SK-N-SH treated with all-trans-retinoic acid at 6 μM for 48 hours (cell line): ENCODE measurements around the gene DDX10.

ENCODE experiments used
- ARNTL ChIP-seq: fragments of 450-650 bp; formaldehyde crosslinking; IDR thresholded peaks from 2 replicates; pipeline ENCODE4 v1.5.0; 2020; ENCODE audit warnings: low read depth, mild to moderate bottlenecking, moderate library complexity, borderline replicate concordance
- CSDC2 ChIP-seq: fragments of 250-450 bp; sonication (Bioruptor Pico); IDR thresholded peaks from 2 replicates; pipeline ENCODE4 v1.5.0; 2020; ENCODE audit warnings: mild to moderate bottlenecking, moderate library complexity
- GLIS3 ChIP-seq: fragments of 250-450 bp; sonication (Bioruptor Pico); IDR thresholded peaks from 2 replicates; pipeline ENCODE4 v1.5.0; 2020; ENCODE audit warnings: mild to moderate bottlenecking, moderate library complexity
- ISL1 ChIP-seq: fragments of 250-450 bp; sonication (Bioruptor Pico); IDR thresholded peaks from 2 replicates; pipeline ENCODE4 v2.1.2; 2022; ENCODE audit warnings: mild to moderate bottlenecking, moderate library complexity
- PPARA ChIP-seq: fragments of 250-450 bp; sonication (Bioruptor Pico); IDR thresholded peaks from 2 replicates; pipeline ENCODE4 v1.5.0; 2020; ENCODE audit warnings: mild to moderate bottlenecking, borderline replicate concordance
- RARB ChIP-seq: fragments of 250-450 bp; sonication (Bioruptor Pico); IDR thresholded peaks from 2 replicates; pipeline ENCODE4 v1.8.0; 2021; ENCODE audit warnings: mild to moderate bottlenecking, moderate library complexity
- ZFP3 ChIP-seq: fragments of 250-450 bp; sonication (Bioruptor Pico); IDR thresholded peaks from 2 replicates; pipeline ENCODE4 v1.5.0; 2020; ENCODE audit warnings: mild to moderate bottlenecking, moderate library complexity
- ZFP30 ChIP-seq: fragments of 450-650 bp; formaldehyde crosslinking; IDR thresholded peaks from 2 replicates; pipeline ENCODE4 v1.5.0; 2022; ENCODE audit warnings: mild to moderate bottlenecking, moderate library complexity
- TF ChIP-seq, protein P1 (sequence below): fragments of 250-450 bp; sonication (Bioruptor Pico); IDR thresholded peaks from 2 replicates; pipeline ENCODE4 v1.5.1; 2021; ENCODE audit warnings: mild to moderate bottlenecking, moderate library complexity
- TF ChIP-seq, protein P2 (sequence below): fragments of 250-450 bp; sonication (Bioruptor Pico); IDR thresholded peaks from 2 replicates; pipeline ENCODE4 v1.8.0; 2020; ENCODE audit warnings: mild to moderate bottlenecking, moderate library complexity, borderline replicate concordance

DNA sequence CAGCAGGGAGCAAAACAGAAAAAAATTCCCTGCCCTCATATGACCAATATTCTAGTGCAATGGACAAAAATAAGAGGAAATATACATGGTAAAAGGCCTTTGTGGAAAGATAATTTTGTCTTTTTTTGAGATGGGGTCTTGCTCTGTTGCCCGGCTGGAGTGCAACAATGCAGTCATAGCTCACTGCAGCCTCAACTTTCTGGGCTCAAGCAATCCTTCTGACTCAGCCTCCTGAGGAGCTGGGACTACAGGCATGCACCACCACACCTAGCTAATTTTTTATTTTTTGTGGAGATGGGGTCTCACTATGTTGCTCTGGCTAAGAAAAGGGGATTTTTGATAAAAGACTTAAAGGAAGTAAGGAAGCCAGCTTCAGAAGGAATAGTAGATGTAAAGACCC, 25.7 kb upstream of the DDX10 start:
- TF ChIP-seq ZFP30 (CRISPR knock-in tag) (no peak), PPARA (CRISPR knock-in tag) (no peak), CSDC2 (CRISPR knock-in tag) (no peak), ZFP3 (CRISPR knock-in tag) (no peak), GLIS3 (no peak), ISL1 (CRISPR knock-in tag) (no peak), ARNTL (CRISPR knock-in tag) (no peak), RARB (CRISPR knock-in tag) (no peak)
- TF ChIP-seq, protein P1, sequence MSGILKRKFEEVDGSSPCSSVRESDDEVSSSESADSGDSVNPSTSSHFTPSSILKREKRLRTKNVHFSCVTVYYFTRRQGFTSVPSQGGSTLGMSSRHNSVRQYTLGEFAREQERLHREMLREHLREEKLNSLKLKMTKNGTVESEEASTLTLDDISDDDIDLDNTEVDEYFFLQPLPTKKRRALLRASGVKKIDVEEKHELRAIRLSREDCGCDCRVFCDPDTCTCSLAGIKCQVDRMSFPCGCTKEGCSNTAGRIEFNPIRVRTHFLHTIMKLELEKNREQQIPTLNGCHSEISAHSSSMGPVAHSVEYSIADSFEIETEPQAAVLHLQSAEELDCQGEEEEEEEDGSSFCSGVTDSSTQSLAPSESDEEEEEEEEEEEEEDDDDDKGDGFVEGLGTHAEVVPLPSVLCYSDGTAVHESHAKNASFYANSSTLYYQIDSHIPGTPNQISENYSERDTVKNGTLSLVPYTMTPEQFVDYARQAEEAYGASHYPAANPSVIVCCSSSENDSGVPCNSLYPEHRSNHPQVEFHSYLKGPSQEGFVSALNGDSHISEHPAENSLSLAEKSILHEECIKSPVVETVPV: no peak
- TF ChIP-seq, protein P2, sequence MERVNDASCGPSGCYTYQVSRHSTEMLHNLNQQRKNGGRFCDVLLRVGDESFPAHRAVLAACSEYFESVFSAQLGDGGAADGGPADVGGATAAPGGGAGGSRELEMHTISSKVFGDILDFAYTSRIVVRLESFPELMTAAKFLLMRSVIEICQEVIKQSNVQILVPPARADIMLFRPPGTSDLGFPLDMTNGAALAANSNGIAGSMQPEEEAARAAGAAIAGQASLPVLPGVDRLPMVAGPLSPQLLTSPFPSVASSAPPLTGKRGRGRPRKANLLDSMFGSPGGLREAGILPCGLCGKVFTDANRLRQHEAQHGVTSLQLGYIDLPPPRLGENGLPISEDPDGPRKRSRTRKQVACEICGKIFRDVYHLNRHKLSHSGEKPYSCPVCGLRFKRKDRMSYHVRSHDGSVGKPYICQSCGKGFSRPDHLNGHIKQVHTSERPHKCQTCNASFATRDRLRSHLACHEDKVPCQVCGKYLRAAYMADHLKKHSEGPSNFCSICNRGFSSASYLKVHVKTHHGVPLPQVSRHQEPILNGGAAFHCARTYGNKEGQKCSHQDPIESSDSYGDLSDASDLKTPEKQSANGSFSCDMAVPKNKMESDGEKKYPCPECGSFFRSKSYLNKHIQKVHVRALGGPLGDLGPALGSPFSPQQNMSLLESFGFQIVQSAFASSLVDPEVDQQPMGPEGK: no peak
